CD4-positive, alpha-beta T cell treated with Interleukin-6 at 100 ng/mL for 8 hours (primary cell): ENCODE data around the gene PDCD1.
"Not testable (repeated sequence)": the region's sequence is repeated elsewhere in the genome, so short reads cannot be mapped to it uniquely, and the experiment has no call there.

Experiments
- DNase-seq: peaks from one replicate; pipeline ENCODE4 v3.0.0-alpha.2; 2020; ENCODE audit warnings: mixed read lengths, low spot score

The PDCD1 gene

GRCh38 chr2:241800198-241800903 is 58.3 kb downstream of the PDCD1 start:
- DNase-seq, result not testable (repeated sequence)
